ENCODE results near the gene NFATC4.
A peak's percentile ranks its signal among the peaks of the same experiment; 100 is the strongest.

NFATC4 gene

DNA sequence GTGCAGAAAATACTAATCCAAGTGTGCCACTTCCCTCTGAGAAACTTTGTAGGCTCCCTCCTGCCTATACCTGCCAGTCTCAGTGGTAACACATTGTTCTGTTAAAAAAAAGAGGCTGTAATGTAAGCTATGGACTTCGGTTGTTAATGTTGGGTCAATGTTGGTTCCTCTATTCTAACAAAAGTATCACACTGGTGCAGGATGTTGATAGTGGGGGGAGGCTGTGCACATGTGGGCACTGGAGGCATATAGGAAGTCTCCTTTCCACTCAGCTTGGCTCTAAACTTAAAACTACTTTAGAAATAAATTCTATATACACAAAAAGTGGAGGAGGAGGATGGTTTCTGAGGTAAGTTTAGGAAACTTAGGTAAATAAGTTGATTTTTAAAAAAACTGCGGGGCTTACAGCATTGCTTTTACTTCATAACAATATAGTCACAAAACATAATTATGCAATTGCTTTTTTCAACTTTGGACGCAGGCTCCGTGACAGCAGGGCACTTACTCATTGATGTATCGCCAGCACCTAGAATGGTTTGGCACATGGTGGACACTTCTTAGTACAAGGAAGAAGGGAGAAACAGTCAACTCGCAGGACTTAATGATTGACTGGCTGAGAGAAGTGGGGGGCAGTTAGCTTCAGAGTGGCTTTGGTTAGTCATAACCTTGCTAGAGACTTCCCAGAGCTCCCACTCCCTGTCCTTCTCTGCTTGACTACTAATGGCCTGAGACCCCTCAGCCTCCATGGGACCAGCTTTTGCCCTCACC lies 22.9 kb downstream of the NFATC4 start:
- TF ChIP-seq, protein P1, sequence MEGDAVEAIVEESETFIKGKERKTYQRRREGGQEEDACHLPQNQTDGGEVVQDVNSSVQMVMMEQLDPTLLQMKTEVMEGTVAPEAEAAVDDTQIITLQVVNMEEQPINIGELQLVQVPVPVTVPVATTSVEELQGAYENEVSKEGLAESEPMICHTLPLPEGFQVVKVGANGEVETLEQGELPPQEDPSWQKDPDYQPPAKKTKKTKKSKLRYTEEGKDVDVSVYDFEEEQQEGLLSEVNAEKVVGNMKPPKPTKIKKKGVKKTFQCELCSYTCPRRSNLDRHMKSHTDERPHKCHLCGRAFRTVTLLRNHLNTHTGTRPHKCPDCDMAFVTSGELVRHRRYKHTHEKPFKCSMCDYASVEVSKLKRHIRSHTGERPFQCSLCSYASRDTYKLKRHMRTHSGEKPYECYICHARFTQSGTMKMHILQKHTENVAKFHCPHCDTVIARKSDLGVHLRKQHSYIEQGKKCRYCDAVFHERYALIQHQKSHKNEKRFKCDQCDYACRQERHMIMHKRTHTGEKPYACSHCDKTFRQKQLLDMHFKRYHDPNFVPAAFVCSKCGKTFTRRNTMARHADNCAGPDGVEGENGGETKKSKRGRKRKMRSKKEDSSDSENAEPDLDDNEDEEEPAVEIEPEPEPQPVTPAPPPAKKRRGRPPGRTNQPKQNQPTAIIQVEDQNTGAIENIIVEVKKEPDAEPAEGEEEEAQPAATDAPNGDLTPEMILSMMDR (IDR thresholded peaks at IDR 0.05; ENCODE audit: low read depth, low read length), result no peak
- Histone ChIP-seq H3K36me3 (no peaks in the 10 kb centered on the region), H3K27me3 (ENCODE audit: insufficient read depth, low read depth, severe bottlenecking) (no peaks in the 10 kb centered on the region), H3K4me3 (ENCODE audit: low read depth, low read length) (no peak overlapping the region), H3K9me3 (ENCODE audit: severe bottlenecking) (no peaks in the 10 kb centered on the region), H3K27ac (no peak overlapping the region)
- DNase-seq, result no peak

DNA sequence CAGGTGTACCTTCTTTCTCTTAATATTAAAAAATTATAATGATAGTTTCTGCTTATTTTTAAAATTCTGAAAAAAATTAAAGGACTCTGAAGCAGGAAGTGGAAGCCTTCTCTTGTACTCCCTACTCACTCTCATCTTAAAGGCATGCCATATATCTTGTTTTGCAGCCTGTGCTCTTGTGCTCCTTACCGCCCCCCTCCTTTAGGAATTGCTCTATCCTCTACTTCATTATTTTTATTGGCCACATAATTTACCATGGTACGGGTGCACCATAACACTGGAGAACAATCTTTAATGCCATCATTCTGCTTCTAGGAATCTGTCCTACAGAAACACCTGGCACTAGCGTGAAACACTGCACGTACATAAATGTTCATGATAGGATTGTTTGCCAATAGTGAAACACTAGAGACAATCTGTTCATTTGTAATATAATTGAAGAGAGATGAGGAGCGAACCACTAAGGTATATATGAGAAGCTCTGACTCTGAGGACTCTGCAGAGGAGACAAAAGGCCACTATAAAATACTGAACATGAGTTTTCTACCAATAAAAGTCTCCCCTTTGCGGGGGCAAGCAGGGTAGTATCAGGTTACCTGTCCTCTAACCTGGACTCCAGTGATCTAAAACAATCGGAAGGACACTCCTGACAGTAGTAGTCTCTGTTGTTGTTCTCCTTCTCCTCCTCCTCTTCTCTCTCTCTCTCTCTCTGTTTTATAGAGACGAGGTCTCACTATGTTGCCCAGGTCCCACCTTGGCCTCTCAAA lies 24.5 kb downstream of the NFATC4 start:
- no peaks in the 10 kb centered on the region for H3K27me3 ChIP-seq (ENCODE audit: insufficient read depth, low read depth, severe bottlenecking)
- no peak overlapping the region for H3K4me3 ChIP-seq (ENCODE audit: low read depth, low read length)
- H3K36me3 ChIP-seq, result no peaks in the 10 kb centered on the region
- no peaks in the 10 kb centered on the region for H3K9me3 ChIP-seq (ENCODE audit: severe bottlenecking)
- no peak for DNase-seq
- TF ChIP-seq, protein P1 (IDR thresholded peaks at IDR 0.05; ENCODE audit: low read depth, low read length), result no peak
- H3K27ac ChIP-seq, result no peak overlapping the region

DNA sequence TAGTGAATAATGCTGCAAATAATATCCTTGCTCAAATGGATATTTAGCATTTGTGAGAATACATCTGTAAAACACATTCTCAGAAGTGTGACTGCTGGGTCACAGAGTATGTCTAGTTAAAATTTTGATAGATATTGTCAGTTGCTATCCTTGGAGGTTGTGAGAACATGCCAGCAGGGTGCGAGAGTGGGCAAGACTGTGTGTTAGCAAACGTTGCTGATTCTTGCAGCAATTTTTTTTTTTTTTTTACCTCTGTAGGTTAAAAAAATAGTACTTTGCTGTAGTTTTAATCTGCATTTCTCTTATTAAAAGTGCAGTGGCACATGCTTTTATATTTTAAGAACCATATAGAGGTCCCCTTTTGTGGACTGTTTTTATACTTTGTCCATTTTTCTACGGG lies 26.3 kb downstream of the NFATC4 start:
- Histone ChIP-seq H3K9me3 (ENCODE audit: severe bottlenecking) (no peaks in the 10 kb centered on the region), H3K27me3 (ENCODE audit: insufficient read depth, low read depth, severe bottlenecking) (no peaks in the 10 kb centered on the region), H3K36me3 (no peaks in the 10 kb centered on the region), H3K4me3 (ENCODE audit: low read depth, low read length) (no peak overlapping the region), H3K27ac (no peak overlapping the region)
- TF ChIP-seq, protein P1 (IDR thresholded peaks at IDR 0.05; ENCODE audit: low read depth, low read length), result peak; percentile 8; the same call in 1 of the 2 replicates
- no peak for DNase-seq

DNA sequence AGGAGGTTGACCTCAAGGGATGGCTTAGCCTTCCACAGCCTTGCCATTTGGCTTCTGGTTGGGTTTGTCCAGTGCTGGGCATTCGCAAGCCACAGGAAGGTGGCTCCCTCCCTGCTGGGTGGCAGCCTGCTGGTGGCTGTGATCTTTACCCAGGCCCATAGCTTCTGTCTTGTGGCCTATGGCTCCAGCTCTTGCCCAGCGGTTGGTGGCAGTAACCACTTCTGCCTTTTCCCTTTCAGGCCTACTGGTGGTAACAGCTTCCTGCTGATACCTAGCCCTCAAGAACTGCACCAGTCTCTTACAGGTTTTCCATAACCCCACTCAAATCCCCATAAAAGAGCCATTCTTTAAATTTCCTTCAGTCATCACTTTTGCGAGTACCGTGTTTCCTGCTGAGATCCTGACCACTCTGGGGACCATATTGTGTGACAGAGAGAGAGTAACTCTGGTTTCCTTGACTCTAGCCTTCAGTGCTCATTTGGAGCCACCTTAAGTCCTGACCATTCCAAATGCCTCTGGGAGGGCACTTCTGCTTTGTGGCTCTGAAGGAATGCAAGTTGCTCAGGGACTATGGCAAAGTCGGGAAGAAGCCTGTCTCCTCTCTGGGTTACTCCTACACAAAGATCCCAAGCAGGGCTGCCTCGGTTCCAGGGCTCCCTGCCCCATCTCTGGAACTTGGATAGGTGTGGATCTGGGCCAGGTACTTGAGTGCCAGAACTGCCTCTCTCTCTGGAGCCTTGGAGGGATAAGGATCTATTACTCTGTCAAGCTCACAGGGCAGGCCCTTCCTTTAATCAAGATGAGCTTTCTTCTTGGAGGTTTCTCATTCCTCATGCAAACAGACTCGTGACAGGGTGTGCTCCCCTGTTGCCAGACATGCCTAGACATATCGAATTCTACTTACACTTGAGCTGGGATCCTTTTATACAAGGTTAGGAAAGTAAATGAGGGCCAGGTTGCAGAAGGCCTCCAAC lies 27.9 kb downstream of the NFATC4 start:
- Histone ChIP-seq H3K27me3 (ENCODE audit: insufficient read depth, low read depth, severe bottlenecking) (no peaks in the 10 kb centered on the region), H3K36me3 (no peaks in the 10 kb centered on the region), H3K27ac (no peak overlapping the region; the same call in 1 of the 2 replicates), H3K9me3 (ENCODE audit: severe bottlenecking) (no peaks in the 10 kb centered on the region), H3K4me3 (ENCODE audit: low read depth, low read length) (no peak overlapping the region)
- TF ChIP-seq, protein P1 (IDR thresholded peaks at IDR 0.05; ENCODE audit: low read depth, low read length), result no peak
- no peak for DNase-seq

DNA sequence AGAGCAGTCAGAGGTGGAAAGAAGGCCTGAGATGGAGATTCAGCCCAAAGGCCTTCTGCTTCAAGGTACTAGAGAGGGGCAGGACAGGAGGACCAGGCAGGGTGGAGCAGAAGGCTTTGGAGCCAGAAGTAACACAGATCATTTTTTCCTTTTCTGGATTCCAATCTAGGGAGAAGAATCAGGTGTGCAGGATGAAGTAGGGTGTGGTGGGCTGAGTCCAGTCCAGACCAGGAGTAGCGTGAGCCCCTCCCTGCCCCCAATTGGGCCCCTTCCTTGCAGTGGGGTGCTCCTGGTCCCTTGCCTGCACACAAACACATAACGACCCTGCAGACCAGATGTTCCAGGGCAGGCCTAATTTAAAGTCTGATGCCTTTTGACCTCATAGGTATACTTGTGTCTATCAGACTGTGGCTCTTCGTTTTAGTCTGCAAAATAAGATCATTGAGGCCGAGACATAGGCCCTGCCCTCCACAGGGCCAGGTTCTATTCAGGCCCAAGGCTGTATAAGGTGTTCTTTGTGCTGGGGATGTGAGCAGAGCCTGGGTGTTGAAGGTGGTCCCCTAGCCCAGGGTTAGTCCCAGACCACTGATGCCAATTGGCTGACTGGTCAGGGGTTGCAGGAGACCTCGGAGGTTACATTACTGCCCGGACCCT lies 29.8 kb downstream of the NFATC4 start:
- Histone ChIP-seq H3K27ac (peak overlapping the region; percentile 49), H3K36me3 (no peaks in the 10 kb centered on the region), H3K4me3 (ENCODE audit: low read depth, low read length) (no peak overlapping the region)

More for the DNA sequence above, 29.8 kb downstream of the NFATC4 start:
- no peaks in the 10 kb centered on the region for H3K27me3 ChIP-seq (ENCODE audit: insufficient read depth, low read depth, severe bottlenecking)
- DNase-seq, result no peak
- TF ChIP-seq, protein P1 (IDR thresholded peaks at IDR 0.05; ENCODE audit: low read depth, low read length), result no peak
- H3K9me3 ChIP-seq (ENCODE audit: severe bottlenecking), result no peaks in the 10 kb centered on the region
